CD4-positive, alpha-beta T cell treated with Interleukin-17A for 1 hour (primary cell): Measurements from ENCODE around the gene HNRNPR.

Source experiments
- DNase-seq: peaks from one replicate; pipeline ENCODE4 v3.0.0-alpha.2; 2020

Gene HNRNPR

DNA sequence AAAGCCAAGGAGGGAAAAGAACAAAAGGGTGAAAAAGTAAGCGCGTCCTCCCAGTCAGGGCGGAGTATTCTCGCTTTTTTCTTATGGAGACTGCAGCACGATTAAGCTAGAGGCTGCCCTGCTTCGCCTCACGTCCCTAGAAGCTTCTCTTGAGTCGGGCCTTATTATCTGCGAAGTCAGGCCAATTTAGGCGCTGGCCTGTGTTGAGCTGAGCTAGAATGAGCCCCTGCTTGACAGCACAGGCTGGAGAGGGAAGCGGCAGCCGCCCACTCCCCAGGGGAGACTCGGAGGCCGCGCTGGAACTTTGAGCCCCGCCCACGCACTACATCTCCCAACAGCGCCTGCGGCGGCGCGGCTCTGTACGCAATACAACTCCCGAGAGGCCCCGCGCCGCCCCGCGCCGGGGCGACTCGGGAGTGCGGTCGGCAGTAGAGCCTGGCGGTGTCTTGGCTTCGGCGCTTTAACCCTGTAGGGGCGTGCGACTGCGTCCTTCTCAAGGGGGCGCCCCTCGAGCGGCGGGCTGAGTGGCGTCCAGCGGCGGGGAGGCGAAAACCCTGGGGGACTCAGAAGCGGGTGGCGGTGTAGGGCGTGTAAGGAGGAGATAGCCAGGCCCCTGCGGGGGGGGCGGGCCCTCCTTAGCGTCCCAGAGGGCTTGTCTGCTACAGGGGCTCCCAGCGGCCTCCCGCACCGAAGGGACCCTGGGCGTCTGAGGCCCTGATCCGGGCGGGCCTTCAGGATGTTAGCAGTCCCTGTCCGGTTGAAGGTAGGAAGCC, 24.7 kb upstream of the HNRNPR start:
- DNase-seq: peak; percentile 87

- peak; percentile 99 for DNase-seq
Observed at GRCh38 chr1:23367791-23368561, 23.9 kb upstream of the HNRNPR start.

DNA sequence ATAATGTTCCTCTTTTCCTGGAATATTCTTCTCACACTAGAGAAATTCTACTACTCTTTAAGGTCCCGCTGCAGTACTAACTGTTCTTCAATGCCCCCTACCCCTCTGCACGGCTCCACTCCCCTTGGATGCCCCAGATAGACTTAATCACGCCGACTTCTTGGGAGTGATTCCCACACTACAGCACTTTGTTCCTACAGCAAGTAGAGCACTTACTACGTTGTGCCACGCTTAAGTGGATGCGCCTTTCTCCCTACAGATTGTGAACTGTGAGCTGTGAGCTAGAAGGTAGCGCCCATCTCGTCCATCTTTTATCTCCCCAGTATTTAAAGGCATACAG, 23.3 kb upstream of the HNRNPR start:
- DNase-seq: no peak

GRCh38 chr1:23366598-23366997, 22.5 kb upstream of the HNRNPR start:
- DNase-seq: no peak

- no peak for DNase-seq
Observed at GRCh38 chr1:23366146-23366545, 22.1 kb upstream of the HNRNPR start.

- DNase-seq: no peak
Observed at GRCh38 chr1:23362218-23362713, 18.2 kb upstream of the HNRNPR start.

- DNase-seq: no peak
Observed at GRCh38 chr1:23358310-23358875, 14.3 kb upstream of the HNRNPR start.

DNA sequence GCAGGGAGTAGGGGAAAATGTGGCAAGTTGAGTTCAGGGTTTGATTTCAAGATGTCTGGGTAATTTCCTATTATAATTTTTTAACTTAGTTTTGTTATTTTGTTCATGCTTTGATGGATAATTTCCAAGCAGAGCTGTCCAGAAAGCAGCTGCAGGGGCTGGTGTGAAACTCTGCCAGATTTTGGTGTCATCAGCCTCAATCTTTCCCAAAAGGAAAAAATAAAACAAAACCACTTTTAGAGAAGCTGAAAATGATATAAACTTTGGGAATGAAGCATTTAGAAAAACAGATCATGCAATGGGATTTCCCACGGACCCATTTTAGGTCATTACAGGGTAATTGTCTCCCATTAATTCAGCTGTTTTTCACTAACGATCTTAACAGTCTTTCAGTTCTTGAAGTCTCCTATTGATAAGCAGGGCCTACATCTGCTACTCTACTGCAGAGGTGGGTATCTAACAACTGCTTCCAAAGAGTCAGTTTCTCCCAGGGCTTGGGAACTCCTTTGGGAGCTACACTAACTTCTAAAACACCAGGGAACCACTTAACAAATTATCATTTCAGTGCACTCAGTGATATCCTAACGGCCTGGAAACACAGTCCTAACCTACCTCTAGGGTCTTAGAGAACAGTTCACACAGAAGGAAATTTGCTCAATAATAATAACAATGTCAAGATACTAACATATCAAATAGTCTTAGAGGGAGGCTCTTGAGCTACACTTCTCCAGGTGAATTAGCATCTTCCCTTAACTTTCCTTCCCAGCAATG, 13.2 kb upstream of the HNRNPR start:
- no peak for DNase-seq

DNA sequence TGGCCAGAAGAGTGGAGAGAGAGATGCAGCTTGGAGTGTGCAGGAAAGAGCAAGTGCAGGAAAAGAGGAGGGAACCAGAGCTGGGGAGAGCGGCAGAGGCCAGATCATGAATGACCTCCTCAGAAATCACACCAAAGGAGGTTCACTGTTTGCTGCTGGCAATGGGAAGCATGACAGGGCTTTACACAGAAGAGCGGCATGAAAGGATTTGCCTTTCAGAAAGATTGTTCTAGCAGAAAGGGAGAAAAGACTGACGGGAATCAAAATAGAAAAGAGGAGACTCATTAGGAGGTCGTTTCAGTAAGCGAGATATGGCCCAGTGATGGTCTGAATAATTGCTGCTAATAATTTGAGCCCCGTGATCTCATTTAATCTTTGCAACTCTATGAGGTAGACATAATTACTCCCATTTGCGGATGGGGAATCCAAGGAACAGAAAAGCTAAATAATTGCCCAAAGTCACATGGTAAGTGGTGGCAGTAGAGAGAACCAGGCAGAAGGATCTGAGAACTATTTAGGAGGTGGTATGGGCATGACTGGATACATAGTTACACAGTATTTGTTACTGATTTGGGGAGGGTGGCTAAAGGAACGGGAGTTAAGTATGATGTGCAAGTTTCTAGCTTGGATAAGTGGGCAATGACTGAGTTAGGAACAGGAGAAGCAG, 12.5 kb upstream of the HNRNPR start:
- DNase-seq: no peak

DNA sequence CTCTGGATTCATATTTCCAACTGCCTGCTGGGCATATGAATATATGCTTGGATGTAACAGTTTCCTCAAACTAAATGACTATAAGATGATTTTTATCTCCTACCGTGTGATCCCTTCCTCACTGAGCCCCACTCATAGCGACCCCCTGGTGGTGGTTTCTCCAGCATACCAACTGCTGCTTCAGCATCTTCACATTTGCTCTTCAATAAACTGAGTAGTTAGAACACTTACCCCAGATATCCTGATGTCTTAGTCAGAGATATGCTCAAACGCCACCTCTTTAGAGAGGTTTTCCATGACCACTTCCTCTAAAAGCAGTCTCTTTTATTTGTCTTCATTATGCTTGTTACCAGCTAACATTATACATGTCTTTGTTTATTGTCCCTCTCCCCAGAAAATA, 10.2 kb upstream of the HNRNPR start:
- no peak for DNase-seq

DNA sequence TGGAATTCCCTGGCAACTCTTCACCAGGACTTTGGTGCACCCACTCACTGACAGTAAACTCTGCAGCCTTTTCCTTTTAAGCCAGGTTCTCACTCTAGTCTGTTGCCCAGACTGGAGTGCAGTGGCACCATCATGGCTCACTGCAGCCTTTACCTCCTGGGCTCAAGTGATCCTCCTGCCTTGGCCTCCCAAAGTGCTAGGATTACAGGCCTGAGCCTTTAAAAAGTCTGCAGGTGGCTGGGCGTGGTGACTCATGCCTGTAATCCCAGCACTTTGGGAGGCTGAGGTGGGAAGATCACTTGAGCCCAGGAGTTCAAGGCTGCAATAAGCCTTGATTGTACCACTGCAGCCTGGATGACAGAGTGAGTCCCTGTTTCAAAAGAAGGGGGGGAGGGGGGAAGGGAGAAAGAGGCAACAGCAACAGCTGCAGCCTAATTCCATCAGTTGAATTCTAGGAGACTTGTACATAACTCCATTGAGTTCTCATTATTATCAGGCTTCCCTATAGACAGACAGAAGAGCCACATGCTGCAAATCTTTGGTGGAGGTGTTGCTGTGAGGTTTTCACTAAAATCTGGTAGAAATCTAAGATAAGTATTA, 8.1 kb upstream of the HNRNPR start:
- no peak for DNase-seq

- DNase-seq: no peak
Observed at GRCh38 chr1:23345920-23346319, 1.8 kb upstream of the HNRNPR start.

GRCh38 chr1:23344987-23345472, 946 bp upstream of the HNRNPR start:
- no peak for DNase-seq

- DNase-seq: peak; percentile 28
Observed at GRCh38 chr1:23343221-23344110, 618 bp downstream of the HNRNPR start.

GRCh38 chr1:23341931-23342692, 2.0 kb downstream of the HNRNPR start:
- no peak for DNase-seq

GRCh38 chr1:23339632-23340031, 4.5 kb downstream of the HNRNPR start:
- no peak for DNase-seq

DNA sequence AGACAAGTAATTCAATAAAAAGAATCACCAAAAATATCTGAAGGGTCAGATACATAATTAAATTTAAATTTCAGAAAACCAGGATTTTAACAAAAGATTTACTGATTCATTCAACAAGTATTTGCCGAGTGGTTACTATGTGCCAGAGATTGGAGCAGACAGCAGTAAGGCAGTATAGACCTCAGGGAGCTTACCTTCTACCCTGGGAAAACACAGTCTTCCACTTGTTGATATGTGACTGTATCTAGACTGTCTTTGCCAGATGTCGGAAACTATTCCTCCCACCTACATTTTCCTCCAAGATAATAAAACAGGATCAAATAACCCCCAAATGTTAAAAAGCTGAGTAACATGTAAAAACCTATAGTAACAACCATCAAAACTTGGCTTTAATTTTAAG, 6.2 kb downstream of the HNRNPR start:
- no peak for DNase-seq

DNA sequence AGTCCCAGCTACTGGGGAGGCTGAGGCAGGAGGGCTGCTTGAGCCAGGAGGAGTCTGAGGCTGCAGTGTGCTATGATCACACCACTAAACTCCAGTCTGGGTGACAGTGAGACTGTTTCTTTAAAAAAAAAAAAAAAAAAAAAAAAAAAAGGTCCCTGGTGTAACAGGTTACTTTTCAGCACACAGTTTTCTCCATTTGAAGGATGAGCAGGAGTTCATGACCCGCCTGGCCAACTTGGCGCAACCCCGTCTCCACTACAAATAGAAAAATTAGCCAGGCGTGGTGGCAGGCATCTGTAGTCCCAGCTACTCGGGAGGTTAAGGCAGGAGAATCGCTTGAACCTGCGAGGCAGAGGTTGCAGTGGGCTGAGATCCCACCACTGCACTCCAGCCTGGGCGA, 12.4 kb downstream of the HNRNPR start:
- DNase-seq: no peak

- no peak for DNase-seq
Observed at GRCh38 chr1:23330846-23331245, 13.2 kb downstream of the HNRNPR start.

DNA sequence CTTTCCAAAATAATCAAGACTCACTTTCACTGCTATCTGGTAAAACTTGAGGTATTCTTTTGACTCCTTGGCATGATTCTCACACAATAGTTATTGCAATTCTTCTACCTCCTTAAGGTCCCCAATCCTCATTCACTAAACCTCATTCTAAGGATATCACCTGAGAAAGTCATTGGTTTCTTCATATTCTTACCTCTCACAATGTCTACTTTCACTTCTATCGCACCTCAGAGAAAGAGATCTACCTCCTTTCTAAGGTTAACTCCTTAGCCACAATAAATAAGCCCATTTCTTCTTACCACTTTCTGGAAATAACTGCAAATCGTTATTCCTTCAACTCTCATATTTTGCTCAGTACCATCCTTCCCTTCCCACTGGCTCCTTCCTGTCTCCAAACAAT, 18.7 kb downstream of the HNRNPR start:
- no peak for DNase-seq
